ENCODE results near the gene BPIFB6. TPM values are rescaled to one million over a fixed set of nuclear protein-coding genes. Genes with fewer than 3 reads are reported as not detected.

Gene BPIFB6
- total RNA-seq, 2 experiments from 2014 or later = not detected

DNA sequence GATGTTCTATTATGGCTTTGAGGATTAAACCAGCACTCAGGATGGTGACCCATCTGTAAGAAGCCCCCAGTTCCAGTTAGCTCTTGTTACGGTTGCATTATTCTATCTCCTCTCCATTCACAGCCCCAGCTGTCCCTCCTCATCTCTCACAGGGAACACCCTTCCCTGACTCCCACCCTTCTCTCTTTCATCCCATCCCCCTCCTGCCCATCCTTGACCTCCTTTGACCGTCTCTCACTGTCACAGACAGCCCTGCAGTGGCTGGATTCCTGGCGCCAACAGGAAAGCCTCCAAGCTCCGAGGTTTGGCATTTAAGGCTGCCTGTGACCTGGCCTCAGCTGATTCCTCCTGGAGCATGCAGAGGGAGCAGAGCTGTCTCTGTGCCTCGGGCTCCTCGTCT, 43.8 kb downstream of the BPIFB6 start:
- CTCF ChIA-PET = interaction anchor here (0.6 kb wide), 1 partner anchor 24 kb away, joined by 4 read pairs; no protein-coding TSS in a partner anchor
- POLR2A ChIA-PET = no interaction called here

DNA sequence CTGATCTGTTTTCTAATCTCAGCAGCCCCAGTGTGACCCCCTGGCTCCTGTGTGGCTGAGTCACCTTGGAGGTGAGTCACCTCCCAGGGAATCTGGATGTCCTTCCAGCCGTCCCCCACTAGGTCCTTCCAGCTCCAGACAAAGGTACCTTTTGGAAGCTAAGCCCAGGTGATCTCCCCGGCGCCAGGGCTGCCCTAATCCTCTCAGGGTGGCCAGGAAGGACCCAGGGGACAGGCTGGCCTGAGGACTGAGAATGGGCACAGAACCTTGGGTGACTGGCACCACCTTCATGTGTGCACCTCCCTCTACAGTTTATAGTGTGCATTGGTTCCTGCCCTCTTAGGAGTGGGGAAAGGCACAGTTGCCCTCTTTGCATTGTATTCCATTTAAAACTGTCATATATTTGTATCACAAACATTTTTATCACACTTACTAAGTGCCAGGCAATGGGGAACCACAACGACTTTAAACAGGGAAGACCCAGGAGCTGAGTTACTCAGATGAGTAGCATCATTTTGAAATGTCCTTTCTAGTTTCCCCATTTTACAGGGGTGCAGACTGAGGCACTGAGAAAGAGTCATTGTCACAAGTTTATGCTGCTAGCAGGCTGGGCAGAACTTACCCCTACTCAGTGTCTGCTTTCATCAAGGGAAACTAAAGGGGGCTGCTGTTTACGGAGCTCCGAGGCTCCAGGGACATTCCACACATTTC, 45.4 kb downstream of the BPIFB6 start:
- CTCF ChIA-PET = interaction anchor here (0.5 kb wide), 1 partner anchor 584 kb away, joined by 3 read pairs; no protein-coding TSS in a partner anchor
- POLR2A ChIA-PET = no interaction called here

DNA sequence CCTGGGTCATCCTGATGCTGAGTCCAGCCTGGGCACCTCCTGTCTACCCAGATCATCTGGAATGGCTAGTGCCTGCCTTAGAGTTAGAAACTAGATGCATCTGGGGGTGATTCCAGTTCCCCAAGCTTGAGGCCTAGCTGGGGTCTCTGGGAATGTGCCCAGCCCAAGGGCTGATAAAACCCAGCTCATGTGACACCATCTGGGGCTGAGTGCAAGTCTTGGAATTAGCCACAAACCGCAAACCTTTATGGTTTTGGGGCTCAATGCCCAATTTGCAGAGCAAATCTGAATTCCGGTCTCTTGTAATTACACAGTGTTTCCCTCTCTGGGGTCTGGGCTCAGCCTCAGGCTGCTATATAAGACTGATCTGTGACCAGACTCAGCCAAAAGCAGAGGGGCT, 47.8 kb downstream of the BPIFB6 start, which contains the start of gene BPIFB4:
TSS of gene BPIFB4 (plus strand) at position 385 of the 400 bp plus-strand sequence. CDS start 1,884 bp downstream, outside the sequence.
- POLR2A ChIA-PET = no interaction called here
- CTCF ChIA-PET = no interaction called here

DNA sequence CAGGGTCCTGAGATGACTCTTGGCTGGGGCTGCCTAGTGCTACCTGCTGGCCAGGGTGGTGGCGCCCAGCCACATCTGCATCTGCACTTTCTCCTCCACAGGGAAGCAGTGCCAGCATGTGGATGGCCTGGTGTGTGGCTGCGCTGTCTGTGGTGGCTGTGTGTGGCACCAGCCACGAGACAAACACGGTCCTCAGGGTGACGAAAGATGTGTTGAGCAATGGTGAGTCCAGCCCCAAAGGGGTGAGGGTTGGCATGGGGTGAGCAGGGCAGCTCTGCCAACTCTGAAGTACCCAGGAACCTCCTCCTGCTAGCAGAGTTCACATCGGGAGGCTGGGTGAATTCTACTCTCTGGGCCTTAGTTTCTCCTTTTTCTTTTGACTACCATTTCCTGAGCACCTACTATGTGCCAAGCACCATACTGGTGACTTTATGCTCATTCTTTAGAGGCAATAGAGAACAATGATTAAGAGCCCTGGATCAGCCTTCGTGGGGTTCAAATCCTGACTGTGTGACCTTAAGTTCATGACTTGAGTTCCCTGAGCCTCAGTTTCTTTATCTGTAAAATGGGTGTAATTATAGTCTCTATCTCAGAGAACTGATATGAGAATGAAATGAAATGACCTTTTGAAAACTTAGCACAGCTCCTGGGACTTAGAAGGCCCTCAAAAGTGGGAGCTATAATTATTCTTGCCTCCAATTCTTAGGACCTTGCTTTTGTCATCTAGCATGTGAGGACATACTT, 50.1 kb downstream of the BPIFB6 start:
- ChIA-PET POLR2A (no interaction called here), CTCF (no interaction called here)

DNA sequence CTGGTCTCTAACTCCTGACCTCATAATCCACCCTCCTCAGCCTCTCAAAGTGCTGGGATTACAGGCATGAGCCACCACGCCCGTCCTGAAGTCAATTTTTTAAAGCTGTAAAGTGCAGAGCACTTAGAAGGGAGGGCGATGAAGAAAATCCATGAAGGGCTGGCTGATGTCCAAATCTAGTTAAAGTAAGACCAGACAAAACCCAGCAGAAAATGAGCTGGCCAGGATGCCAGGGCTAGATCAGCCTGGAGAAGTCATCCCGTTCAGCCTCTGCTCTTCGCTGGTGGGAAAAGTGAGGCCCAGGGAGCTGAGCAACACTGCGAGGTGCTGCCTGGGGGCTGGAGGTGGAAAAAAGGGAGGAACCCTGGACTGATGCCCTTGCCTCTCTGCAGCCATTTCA, 51.1 kb downstream of the BPIFB6 start:
- CTCF ChIA-PET = no interaction called here
- POLR2A ChIA-PET = no interaction called here

DNA sequence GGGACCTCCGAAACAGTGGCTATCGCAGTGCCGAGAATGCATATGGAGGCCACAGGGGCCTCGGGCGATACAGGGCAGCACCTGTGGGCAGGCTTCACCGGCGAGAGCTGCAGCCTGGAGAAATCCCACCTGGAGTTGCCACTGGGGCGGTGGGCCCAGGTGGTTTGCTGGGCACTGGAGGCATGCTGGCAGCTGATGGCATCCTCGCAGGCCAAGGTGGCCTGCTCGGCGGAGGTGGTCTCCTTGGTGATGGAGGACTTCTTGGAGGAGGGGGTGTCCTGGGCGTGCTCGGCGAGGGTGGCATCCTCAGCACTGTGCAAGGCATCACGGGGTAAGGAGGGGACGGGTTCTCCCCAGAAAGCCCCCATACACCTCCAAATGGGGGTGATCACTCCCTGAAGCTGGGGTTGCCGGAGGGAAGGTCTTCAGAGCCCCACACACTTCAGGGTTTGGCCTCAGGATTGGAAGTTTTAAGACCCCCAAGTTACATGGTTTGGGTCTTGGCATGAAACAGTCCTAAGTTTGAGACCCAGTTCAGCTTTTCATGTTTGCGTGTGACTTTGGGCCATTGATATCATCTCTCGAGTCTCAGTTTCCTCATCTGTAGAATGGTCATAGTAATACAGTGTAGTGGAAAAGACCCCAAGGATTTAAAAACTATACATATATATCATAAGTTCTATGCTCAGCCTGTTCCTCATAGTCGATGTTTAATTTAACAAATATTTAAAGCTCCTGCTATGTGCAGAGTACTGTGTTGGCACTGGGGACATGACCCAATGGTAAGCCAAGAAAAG, 52.3 kb downstream of the BPIFB6 start:
- POLR2A ChIA-PET = no interaction called here
- CTCF ChIA-PET = no interaction called here

DNA sequence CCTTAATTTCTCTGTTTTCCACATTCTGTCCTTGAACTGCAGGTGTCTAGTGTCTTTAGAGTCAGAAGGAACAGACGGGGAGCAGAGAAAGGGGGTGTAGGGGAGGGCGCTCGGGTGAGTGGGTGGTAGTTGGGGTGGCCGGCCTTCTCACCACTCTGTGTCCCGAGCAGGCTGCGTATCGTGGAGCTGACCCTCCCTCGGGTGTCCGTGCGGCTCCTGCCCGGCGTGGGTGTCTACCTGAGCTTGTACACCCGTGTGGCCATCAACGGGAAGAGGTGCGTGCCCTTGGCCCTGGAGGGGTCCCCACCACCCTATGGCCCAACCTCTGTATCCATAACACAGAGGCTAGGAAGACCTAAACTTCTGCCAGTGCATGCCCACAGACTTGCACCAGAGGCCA, 53.3 kb downstream of the BPIFB6 start:
- CTCF ChIA-PET = no interaction called here
- POLR2A ChIA-PET = no interaction called here

DNA sequence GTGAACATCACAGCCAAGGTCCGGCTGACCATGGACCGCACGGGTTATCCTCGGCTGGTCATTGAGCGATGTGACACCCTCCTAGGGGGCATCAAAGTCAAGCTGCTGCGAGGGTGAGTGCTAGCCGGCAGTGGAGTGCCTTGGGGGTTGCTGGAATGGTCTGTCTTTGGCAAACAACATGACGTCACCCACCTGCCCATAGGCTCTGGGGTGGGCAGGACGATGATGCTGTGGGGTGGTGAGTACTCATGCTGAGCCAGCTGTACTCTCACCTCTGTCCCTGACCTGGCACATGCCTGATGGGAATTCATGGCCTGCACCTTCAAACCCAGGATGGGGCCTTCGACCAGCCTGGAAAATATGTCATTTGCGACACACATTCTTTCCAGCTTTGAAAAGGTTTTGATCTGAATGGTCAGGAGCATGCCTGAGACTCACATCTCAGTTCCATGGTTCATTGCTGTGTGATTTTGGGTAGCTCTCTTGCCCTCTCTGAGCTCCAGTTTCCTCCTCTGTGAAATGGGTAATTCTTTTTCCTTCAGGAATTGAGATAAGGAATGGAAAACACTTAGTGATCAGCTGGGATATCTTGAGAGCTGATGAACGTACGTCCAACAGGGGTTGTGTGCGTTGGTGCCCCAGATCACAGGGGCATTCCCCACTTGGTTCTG, 54.7 kb downstream of the BPIFB6 start:
- ChIA-PET POLR2A (no interaction called here), CTCF (interaction anchor here (0.5 kb wide), 1 partner anchor 213 kb away, joined by 3 read pairs; no protein-coding TSS in a partner anchor)

DNA sequence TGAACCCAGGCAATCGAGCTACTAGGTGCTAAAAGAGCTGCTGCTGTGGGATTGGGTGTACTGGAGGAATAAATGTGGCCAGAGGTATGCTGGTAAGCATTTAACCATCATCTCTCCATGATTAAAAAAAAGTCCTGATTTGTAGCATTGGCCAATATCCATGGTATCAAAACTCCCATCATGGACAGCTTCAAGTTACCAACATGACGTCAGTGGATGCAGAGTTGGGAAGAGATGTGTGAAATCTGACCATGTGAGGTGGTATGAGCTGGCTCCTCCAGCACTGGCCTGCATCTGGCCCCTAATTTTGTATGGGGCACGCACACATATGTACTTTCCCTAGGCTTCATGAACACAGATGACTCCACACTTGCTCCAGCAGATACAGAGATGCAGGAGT, 59.7 kb downstream of the BPIFB6 start:
- ChIA-PET CTCF (no interaction called here), POLR2A (no interaction called here)

DNA sequence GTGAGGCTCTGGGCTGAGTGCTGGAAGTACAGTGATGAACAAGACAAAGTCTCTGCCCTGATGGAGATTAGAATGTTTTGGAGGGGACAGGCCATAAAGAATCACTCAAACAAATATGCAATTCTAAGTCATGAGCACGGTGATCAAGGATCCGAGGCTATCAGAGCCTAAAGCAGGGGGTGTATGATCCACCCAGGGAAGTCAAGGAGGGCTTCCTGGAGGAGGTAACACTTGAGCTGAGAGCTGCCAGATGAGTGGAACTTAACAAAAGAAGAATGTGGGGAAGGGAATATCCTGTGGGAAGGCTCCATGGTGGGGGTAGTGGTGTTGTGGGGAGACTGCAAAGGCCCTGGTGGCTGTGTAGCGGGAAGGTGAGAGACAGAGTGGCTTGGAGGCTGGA, 60.2 kb downstream of the BPIFB6 start:
- CTCF ChIA-PET = no interaction called here

DNA sequence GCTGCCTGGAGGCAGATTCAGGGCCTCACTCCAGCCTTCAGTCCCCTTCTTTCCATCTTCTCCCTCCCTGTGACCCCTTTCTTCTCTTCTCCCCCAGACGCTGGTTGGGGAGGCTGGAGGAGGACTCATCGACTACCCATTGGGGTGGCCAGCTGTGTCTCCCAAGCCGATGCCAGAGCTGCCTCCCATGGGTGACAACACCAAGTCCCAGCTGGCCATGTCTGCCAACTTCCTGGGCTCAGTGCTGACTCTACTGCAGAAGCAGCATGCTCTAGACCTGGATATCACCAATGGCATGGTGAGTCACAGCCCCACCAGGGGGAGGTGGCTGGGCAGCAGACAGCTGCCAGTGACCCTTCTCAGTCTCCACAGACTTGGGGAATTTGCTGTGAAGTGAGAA, 60.9 kb downstream of the BPIFB6 start:
- ChIA-PET CTCF (no interaction called here), POLR2A (no interaction called here)

More for the DNA sequence above, 60.2 kb downstream of the BPIFB6 start:
- POLR2A ChIA-PET = no interaction called here

DNA sequence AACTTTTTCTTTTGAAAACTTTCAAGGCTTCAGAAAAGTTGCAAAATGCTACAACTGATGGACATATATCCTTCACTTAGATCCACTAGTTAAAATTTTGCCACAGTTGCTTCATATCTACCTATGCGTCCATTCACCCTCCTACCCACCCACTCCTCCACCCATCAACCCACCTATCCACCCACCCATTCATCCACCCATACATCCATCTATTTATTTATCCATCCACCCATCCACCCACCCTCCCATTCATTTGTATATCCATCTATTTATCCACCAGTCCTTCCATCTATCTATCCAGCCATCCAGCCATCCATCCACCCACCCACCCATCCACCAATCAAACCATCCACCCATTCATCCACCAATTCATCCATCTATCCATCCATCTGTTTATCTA, 61.6 kb downstream of the BPIFB6 start:
- ChIA-PET POLR2A (no interaction called here), CTCF (no interaction called here)

DNA sequence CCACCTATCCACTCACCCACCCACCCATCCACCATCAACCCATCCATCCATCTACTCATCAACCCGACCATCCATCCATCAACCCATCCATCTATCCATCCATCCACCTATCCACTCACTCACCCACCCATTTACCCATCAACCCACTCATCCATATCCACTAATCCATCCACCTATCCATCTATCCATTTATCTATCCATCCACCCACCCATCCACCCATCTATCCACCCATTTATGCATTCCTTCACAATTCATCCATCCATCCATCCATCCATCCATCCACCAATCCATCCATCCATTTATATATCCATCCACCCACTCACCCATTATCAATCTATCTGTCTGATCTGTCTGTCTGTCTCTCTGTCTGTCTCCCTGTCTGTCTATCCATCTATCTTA, 62.1 kb downstream of the BPIFB6 start:
- ChIA-PET CTCF (interaction anchor here (1.2 kb wide), 1 partner anchor 206 kb away, joined by 3 read pairs; no protein-coding TSS in a partner anchor), POLR2A (no interaction called here)

Other genes starting within 250 kb of the BPIFB6 start
- 100 to 1,000 TPM; 152 to 155 TPM for gene MAPRE1, start 211.7 kb upstream of the BPIFB6 start, total RNA-seq
- gene EFCAB8, start 172.7 kb upstream of the BPIFB6 start, total RNA-seq = under 1 TPM; 0.21 to 0.94 TPM
- not detected for gene SUN5, start 27.2 kb upstream of the BPIFB6 start, total RNA-seq
- not detected for gene BPIFB2, start 23.9 kb upstream of the BPIFB6 start, total RNA-seq
- not detected for gene BPIFB3, start 22.3 kb downstream of the BPIFB6 start, total RNA-seq
- not detected for gene BPIFB4, start 48.0 kb downstream of the BPIFB6 start, total RNA-seq
- not detected for gene BPIFA2, start 136.5 kb downstream of the BPIFB6 start, total RNA-seq
- not detected for gene BPIFA3, start 185.7 kb downstream of the BPIFB6 start, total RNA-seq
- gene BPIFA1, start 204.3 kb downstream of the BPIFB6 start, total RNA-seq = not detected